ENCODE data around the gene MXI1.
A peak's percentile ranks its signal among the peaks of the same experiment; 100 is the strongest.
"Not testable (repeated sequence)": the region's sequence is repeated elsewhere in the genome, so short reads cannot be mapped to it uniquely, and the experiment has no call there.

Gene MXI1

DNA sequence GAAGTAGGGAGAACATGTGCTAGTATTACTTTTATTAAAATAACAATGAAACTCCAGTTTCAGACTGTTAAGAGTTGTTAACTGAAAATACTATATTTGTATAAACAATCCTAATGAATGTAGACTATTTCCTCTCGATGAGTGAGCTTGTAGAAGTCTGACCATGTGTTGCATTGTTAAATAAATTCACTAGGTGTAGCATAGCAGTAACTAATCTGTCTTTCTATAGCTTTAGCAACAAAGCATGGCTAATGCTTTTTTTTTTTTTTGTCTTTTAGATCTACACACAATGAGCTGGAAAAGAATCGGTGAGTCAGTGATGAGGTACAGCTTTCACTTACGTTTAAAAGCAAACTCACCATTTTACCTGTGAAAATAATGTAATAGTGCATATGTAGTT is 37.1 kb downstream of the MXI1 start:
- DNase-seq: no peak

DNA sequence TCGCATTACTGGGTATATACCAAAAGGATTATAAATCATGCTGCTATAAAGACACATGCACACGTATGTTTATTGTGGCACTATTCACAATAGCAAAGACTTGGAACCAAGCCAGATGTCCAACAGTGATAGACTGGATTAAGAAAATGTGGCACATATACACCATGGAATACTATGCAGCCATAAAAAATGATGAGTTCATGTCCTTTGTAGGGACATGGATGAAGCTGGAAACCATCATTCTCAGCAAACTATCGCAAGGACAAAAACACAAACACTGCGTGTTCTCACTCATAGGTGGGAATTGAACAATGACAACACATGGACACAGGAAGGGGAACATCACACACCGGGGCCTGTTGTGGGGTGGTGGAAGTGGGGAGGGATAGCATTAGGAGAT is 40.4 kb downstream of the MXI1 start:
- not testable (repeated sequence) for DNase-seq

DNA sequence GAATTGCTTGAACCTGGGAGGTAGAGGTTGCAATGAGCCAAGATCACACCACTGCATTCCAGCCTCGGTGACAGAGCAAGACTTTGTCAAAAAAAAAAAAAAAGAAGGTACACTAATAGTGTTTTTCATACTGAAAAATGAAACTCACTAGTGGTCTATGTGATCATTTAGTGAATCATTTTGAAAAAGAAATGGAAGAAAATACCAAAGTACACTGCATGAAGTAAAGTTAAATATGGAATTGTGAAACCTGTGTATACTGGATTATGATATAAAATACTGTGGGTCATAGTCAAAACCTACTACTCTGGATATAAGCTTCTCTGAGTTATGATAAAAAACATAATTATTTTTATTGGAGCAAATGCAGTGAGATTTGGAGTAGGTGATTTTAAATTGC is 42.1 kb downstream of the MXI1 start:
- DNase-seq: not testable (repeated sequence)

DNA sequence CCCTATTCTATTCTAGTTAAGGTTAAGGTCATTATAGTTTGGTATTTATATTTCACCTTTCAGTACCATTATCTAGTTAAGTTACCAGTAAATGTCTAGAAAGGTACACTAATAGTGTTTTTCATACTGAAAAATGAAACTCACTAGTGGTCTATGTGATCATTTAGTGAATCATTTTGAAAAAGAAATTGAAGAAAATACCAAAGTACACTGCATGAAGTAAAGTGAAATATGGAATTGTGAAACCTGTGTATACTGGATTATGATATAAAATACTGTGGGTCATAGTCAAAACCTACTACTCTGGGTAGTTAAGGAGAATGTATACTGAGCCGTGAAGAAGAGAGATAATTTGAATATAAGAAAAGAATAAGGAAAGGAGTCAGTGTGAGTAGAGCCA is 44.0 kb downstream of the MXI1 start:
- not testable (repeated sequence) for DNase-seq

DNA sequence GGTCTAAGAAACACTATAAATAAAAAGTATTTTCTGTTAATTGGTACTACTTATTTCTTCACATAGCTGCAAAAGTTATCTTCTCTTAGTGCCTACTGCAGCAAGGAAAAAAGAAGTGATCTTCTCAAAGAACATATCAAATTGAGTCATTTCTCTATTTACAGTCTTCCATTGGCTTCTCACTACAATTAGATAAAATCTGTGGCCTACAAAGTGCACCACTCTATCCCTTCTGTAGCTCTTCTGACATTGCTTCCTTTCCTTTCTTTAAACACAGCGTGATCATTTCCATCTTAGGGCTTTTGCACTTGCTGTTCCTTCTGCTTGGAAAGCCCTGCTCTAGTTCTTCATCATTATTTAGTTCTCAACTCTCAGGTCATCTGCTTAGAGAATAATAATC is 44.7 kb downstream of the MXI1 start:
- DNase-seq: peak; percentile 22

DNA sequence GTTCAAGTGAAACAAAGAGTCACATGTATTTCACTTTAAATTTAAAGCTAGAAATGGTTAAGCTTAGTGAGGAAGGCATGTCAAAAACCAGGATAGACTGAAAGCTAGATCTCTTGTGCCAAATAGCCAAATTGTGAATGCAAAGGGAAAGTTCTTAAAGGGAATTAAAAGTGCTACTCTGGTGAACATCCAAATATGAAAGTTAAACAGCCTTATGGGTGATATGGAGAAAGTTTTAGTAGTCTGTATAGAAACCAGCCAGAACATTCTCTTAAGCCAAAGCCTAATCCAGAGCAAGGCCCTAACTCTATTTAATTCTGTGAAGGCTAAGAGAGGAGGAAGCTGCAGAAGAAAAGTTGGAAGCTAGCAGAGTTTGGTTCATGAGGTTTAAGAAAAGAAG is 47.1 kb downstream of the MXI1 start:
- DNase-seq: no peak

DNA sequence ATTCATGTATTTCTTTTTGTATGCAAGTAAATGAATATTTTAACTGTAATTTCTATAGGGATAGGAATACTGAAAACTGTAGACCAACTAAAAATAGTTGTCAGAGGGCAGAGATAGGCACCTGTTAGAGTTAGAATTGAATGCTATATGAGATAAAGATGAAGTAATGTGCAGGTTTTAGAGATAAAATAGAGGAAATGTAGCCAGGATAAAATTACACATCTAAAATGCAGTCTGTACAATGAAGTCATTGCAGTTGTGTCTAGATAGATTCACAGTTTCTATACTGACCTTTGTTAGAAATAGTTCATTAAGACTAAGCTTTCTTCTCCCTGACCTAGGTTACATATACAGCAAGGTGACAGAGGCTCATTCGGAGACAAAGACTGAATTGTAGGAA is 51.1 kb downstream of the MXI1 start:
- peak; percentile 61 for DNase-seq

DNA sequence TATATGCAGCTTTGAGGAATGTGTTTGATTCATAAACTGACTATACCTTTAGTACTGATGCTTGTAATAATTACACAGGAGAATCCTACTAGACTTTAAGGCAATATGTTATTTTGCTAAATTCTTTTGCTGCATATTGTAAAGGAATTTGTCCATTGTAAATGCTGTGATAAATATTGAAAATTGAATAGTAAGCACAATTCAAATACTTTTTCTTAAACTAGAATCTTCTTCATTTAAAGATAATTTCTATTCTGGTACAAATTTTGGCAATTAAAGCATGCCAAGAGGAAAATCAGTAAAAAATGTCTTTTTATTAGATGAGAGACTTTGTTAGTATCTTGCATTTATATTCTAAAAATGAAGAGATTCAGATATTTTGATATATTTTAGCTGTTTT is 51.9 kb downstream of the MXI1 start:
- no peak for DNase-seq

DNA sequence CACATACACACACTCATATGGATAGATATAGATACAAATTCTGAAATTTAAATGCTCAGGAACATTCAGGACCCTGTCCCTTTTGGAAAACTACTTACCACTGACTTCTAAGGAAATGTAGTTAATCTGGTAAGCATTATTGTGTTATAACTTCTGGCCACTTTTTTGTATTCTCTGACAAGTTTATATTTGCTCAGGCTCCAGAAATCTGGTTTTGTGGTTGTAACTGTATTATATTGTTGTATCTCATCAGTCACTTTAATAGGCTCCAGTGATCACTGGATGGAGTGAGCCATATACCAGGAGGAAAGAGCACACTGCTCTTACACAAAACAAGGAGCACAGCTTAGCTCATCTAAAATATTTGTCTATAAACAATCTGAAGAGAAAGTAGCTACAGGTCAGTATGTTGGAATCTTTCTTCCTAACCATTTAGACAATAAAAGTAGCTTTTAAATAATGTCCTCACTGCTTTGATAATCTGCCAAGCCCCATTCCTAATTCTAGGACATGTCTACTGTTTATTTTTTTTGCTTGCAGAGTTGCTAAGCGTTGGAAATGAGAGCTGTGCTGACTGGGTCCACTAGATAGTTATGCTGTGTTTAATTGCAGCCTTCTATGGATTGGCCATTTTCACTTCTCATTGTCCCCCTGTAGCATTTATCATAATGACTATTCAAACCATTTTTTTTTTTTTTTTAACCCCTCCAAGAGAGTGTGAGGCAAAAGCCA is 53.5 kb downstream of the MXI1 start:
- DNase-seq: no peak

DNA sequence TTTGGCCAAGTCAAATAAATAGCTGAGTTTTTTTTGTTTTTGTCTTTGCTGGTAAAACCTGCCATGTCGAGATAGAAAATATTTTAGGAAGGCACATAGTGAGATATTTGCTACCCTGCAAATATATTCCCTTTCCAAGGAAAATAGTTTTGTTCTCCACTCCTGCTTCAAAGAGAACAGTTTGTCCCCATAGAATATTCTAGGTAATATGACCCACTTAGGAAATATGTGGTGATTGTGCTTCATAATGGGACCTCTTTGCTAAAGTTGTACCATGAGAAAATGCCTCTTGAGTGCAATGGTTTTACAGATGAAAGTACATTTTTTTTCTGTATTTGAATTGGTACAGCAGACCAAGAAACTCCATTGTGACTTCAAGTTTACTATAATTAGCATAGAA is 55.8 kb downstream of the MXI1 start:
- DNase-seq: no peak

DNA sequence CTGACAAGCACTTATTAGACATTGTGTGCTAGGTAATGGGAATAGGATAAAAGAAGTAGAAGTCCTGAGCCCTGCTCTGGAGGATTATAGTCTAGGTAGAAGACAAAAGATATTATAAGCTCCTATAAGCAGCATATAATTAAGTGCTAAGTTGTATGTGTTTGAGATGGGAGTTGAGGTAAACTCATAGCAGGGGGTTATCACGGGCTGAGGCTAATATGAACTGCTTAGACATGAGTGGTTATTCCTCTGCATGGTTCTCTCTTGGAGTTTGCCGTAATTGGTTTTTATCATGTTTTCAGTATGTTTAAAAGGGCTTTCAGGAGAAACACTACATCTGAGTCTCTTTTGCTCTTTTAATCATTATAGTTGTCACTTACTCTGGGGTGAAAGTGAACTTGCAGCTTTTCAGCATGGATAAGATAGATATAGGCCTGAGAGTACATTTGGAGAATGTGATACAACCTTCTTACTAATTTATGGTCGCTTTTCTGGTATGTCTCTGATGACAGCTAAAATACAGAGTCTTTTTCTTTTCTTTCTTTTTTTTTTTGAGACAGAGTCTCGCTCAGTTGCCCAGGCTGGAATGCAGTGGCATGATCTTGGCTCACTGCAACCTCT is 58.3 kb downstream of the MXI1 start:
- DNase-seq: no peak

DNA sequence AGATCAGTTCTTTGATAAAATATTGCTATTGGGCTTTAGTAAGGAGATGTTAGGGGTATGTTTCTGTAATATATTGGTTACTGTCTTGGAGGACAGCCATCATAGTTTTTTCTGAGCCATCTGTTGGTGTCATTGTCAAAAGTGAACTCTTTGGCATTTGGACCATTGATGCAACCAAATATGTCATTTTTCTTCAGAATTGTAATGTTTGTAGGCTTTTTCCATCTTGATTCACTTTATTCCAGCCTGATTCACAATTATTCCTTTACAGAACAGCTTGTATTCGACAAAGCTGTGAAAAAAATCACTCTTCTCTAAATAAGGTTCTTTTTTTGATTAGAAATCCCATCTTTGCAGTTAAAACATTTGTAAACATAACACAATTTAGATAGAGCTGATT is 59.9 kb downstream of the MXI1 start:
- DNase-seq: no peak

DNA sequence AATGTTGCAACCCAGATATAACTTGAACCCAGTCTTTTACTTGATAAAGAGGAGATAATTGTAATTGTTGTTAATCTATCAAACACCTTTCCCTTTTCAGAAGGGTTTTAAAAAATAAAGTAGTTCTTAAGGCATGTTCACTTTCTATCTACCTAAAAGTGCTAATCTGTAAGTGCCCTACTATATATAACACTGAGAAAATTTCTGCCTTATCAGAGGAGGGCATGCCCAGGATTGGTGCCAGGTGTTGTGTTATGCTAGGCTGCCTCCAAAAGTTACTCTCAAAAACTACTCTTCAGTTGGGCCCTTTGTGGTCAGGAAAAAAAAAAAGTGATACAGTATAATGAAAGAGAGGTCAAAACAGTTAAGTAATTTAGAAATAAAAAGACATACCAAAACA is 61.0 kb downstream of the MXI1 start:
- DNase-seq: peak; percentile 67

DNA sequence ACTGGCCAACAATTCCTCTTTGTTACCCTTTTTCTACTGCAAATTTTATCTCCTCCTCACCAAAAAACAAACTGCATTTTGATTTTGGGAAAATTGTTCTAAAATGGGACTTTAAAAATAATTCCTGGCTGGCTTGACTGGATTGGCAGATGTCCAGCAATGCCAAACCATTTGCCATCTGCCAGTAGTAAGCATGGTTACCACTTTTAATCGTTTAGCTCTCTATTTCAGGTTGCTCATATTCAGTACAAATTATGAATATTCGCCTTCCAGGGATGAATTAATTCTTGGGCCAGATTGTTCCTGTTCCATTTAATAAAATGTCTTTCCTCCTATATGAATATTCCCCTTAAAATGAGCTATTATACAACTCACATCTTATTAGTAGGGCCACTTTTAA is 61.6 kb downstream of the MXI1 start:
- no peak for DNase-seq

DNA sequence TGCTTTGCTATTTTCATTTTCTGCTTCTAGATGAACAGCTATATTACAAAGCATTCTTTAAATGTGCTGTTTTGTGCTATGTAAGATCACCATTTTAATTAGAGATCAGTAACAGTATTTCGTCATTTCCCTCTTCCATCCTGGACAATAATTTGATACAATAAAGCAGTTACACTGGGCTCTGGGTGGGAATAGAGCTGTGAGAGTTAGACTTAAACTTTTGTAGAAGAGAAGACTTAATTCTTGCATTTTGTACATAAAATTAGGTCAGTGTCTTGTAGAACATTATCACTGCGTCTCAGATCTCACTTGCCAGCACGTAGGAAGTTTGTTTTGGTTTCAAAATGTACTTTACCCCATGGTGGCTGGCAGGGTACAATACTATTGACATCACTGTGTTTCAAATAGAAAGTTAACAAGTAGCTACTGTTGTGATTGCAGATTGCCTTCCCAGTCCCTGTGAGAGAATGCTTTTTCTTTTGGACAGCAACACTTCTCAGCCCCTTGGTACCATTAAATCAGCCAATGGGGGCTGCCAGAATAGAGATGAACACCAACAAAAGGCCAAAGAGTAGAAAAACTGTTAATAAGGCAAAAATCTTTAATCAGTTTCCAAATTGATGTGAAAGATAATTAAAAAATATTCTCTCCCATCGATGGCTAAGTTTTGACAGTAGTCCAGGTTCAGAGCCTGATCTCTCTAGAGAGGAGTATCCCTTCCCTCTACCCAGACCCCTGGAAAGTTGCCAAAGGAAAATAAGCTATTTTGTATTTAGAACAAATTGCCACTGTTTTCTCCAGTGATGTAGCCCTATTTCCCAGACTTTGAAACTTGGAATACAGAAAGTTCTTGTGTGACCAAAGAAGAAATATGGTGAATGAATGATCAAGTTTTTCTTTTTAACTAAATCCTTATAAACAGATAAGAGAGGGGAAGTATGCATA is 62.2 kb downstream of the MXI1 start:
- peak; percentile 22 for DNase-seq

DNA sequence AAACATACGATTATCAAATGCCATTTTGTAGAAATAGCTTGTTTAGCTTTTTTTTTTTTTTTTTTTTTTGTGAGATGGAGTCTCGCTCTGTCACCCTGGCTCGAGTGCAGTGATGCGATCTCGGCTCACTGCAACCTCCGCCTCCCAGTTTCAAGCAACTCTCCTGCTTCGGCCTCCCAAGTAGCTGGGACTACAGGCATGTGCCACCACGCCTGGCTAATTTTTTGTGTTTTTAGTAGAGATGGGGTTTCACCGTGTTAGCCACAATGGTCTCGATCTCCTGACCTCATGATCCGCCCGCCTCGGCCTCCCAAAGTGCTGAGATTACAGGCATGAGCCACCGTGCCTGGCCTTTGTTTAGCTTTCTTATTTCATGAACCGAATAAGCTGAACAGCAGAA is 65.6 kb downstream of the MXI1 start:
- not testable (repeated sequence) for DNase-seq

DNA sequence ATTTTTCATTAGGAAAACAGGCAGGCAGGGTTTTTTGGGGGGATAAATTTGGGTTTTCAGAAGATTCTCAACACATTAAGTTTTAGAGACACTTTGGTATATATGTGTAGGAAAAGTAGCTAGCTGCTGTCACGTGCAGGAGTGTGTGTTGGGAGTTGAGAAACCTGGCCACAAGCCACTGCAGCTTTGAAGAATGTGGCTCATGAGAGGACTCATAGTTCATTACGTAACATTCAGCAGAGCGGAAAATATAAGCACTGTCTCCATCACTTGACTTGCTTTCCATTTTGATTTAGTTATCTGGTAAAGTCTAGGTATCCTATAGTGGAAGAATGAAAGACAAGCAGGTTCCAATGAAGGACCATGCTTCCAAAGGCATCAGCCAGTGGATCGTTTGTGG is 66.1 kb downstream of the MXI1 start:
- peak; percentile 77 for DNase-seq

DNA sequence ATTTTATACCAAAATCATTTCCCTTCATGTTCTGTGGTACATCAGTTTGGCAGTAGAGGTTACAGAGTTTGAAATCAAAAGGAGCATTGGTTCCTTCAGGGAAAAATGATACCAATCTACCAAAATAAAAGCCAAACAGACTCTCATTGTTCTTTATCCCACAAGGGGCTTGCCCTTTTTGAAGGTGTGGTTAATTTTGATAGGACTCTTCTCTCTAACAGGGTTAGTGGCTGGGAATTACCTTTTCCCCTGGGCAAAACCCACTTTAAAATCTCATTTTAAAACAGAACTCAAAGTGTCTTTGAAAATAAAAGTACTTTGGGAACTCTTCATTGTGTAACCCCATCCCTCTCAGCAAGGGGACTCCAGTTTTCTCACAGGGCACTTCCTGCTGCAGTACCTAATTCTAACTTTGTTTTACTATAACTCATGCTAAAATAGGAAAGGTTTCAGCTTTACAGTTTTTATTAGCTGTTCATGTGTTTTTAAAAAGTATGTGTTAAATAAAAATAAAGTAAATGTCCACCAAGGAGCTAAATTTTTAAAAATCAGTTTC is 66.7 kb downstream of the MXI1 start:
- no peak for DNase-seq

DNA sequence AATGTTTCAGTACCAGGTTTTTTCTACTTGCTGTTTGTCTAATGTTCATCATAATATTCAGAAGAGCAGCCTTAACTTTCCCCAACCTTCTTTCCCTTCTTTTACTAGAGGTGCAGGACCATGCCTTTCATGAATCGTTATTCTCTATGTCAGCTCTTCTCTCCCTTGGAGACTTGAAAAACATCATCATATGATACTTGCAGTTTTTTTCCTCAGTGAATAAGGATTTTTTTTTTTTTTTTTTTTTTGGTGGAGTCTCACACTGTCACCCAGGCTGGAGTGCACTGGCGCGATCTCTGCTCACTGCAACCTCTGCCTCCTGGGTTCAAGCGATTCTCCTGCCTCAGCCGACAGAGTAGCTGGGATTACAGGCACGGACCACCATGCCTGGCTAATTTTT is 67.2 kb downstream of the MXI1 start:
- DNase-seq: no peak

DNA sequence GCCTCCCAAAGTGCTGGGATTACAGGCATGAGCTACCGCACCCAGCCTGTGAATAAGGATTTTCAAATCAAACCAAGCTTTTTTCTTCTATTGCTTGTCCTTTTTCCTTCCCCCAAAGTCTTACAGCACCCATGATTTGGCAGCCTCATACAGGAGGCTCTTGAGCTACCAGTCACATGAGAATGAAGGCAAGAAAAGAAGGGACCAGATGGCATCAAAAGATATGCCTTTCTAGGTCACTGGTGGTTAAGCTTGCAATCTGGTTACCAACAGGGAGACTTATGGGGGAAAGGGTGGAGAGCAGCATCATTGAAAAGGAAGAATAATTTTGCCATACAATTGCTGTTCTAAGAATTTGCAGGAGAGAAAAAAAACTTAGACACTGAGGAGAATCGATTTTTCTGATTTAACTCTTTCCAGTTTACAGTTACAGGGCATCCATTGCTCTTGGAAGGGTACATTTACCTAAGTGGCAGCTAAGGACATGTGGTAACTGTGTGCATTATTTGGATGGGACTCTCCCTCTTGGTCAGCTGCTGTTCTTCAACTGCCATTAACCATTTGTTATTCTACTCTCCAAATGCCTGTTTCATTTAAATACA is 67.8 kb downstream of the MXI1 start:
- DNase-seq: peak; percentile 81

DNA sequence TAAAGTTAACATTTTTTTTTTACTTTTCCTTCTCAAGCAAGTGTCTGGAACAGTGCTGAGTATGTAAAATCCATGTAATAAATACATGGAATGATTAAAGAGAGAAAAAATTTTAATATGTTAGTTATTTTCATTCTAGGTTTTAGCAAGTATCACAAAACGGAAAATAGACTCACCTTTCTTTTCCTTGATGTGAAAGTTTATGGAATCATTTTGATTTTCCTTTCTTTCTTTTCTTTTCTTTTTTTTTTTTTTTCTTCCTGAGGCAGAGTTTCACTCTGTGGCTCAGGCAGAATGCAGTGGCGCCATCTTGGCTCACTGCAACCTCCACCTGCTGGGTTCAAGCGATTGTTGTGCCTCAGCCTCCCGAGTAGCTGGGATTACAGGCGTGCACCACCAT is 69.2 kb downstream of the MXI1 start:
- DNase-seq: no peak

DNA sequence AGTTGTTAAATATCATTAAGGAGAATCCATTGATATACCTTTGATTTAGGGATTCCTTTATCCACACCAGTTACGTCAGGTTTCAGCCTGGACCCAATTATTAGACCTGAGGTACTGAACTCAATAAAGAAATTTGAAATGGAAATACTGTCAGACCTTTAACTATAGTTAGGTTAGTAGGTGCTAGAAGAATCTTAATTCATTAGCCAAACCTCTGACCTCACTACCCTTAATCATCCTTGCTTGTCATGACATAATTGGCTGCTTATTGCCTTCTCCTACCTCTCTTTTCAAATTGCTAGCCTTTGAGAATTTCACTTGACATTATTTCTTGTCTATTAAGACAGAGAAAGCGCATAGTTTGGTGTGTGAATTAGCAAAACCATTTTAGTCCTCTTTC is 70.2 kb downstream of the MXI1 start:
- no peak for DNase-seq

All from hematopoietic multipotent progenitor cell treated with erythropoietin and hydrocortisone succinate and interleukin-3 and kit ligand, for 4 days (in vitro differentiated cells).